ENCODE data around the gene SLC25A17.

- TF ChIP-seq CTCF (IDR thresholded peaks at IDR 0.05): peak in 1 of 6 experiments; percentile 9
- no peak for TF ChIP-seq POLR2A (IDR thresholded peaks at IDR 0.05)
Observed at GRCh38 chr22:40819599-40820140, 524 bp upstream of the SLC25A17 start.

Measured in esophagus squamous epithelium (tissue), 4 donors.